ENCODE results near the gene EFR3B.
"Not testable (repeated sequence)": the region's sequence is repeated elsewhere in the genome, so short reads cannot be mapped to it uniquely, and the experiment has no call there.

Gene EFR3B

GRCh38 chr2:25159949-25160348, 118.1 kb downstream of the EFR3B start:
- no peak for DNase-seq

GRCh38 chr2:25160376-25160775, 118.5 kb downstream of the EFR3B start:
- DNase-seq, result no peak

GRCh38 chr2:25161055-25161781, 119.3 kb downstream of the EFR3B start:
- DNase-seq, result peak; percentile 54

GRCh38 chr2:25162061-25162460, 120.2 kb downstream of the EFR3B start:
- not testable (repeated sequence) for DNase-seq

DNA sequence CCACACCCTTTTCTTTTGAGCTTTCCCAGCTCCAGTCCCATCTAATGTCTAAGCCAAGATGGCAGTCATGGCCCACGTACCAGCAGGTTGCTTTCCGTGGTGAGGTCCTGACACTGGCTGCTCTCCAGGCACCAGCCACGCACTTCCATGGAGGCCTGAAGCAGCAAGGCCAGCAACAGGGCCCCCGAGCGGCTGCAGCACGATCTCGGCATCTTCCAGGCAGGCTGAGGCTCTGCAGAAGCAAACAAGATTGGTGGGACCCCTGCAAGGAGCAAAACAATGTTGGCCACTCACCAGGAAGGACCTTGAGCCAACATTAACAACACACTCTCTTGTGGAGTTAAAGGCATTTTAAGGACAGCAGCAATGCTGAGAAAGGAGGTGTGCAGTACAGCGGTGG, 122.7 kb downstream of the EFR3B start:
- no peak for DNase-seq

- no peak for DNase-seq
Observed at GRCh38 chr2:25165992-25166875, 124.4 kb downstream of the EFR3B start.

DNA sequence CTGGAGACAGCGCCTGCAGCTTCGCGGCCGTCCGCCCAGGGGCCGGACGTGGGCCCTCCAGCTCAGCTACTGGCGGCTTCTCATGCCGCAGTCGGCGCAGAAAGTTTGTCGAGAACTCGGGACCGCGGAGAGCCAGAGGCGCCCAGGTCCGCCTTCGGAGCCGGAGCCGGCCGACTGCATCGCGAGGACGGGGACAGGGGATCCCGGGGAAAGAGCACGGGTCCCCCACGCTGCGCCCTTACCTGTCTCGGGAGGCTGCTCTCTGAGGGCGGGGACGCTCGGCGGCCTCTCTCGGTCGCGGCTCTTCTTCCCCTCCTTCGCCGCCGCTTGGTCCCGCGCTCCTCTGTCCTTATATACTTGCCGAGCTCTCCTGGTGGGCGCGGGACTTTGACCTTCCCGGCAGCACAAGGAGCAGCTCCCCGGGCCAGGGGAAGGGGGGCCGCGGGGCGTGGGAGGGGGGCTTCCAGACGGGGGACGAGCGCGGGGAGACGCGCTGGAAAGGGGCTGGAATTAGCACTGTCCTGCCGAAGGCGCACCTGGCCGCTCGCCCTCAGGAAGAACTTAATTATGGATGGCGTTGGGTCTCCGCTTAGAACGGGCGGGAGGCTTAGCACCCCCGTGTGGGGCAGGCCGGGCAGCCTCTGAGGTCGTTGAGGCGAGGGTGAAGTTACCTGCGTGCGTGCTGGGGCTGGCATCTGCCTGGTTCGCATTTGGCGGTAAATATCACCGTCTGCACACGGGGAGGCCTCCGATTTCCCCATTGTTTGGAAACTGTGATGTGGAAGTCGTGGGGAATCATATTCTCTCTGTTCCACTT, 126.6 kb downstream of the EFR3B start, which contains the start of gene POMC:
TSS of gene POMC (minus strand) at position 325 of the 817 bp plus-strand sequence. CDS start 3,808 bp downstream, outside the sequence.
- no peak for DNase-seq

- DNase-seq, result no peak
Observed at GRCh38 chr2:25169073-25169470, 127.2 kb downstream of the EFR3B start.

DNA sequence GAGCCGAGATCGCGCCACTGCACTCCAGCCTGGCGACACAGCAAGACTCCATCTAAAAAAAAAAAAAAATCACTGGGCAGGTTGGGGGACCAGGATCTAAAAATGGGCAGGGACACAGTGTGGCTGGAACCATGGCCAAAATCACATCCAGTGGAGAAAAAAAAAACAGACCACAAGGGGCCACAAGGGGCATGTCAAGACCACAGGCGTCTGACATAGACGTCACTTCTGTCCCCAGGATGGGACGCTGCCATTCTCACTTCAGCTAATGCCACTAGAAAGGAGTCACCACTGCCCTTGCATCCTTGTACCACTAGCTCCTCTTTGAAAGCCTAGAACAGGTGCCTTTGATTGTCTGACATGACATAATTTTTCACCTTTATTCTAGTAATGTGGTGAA, 129.0 kb downstream of the EFR3B start:
- no peak for DNase-seq

DNA sequence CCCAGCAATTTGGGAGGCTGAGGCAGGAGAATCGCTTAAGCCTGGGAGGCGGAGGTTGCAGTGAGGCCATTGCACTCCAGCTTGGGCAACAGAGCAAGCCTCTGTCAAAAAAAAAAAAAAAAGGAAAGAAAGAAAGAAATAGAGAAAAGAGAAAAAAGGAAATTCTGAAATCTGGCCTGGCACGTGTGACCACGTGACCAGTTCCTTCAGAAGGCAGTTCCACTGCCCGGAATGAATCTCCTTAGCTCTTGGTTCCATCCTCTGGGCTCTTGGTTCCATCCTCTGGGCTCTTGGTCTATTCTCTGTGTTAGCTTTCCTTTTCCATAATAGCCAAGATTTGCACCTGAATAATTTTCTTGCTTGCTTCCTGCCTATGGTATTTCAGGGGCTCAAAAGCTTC, 131.8 kb downstream of the EFR3B start:
- DNase-seq, result no peak

- DNase-seq, result no peak
Observed at GRCh38 chr2:25174192-25174861, 132.5 kb downstream of the EFR3B start.

DNA sequence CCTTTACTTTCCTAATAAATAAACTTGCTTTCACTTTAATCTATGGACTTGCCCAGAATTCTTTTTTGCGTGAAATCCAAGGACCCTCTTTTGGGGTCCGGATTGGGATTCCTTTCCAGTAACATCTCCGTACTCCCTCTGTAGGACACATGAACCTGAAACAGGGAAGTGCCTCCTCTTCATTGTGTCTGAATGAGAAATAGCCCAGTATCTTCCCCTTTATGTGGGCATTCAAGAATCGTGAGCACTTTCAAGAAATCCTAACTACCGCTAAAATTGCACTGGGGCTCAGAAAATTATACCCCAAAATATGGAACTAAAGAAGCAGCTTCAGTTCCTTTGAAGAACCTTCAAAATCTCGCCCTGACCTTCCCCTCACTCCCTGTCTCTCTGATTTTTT, 134.3 kb downstream of the EFR3B start:
- no peak for DNase-seq

GRCh38 chr2:25176541-25177181, 134.8 kb downstream of the EFR3B start:
- no peak for DNase-seq

DNA sequence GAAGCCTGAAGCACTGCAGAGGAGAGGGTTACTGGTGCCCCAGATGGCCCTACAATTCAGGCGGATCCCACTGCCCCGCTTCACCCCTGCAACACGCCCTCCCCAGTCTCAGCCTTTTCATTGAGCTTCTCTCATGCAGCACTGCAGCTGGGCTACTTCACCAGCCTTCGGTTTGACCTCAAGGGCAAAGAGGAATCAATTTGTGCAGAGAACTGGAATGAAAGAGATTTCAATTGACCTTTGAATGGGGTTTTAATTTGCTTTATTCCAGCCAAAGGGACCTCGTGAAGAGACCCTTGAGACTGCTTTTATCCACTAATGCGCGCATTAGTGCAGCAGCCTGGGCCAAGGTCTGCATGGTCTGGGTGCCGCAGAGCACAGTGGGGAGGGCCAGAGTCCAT, 135.3 kb downstream of the EFR3B start:
- DNase-seq, result no peak

DNA sequence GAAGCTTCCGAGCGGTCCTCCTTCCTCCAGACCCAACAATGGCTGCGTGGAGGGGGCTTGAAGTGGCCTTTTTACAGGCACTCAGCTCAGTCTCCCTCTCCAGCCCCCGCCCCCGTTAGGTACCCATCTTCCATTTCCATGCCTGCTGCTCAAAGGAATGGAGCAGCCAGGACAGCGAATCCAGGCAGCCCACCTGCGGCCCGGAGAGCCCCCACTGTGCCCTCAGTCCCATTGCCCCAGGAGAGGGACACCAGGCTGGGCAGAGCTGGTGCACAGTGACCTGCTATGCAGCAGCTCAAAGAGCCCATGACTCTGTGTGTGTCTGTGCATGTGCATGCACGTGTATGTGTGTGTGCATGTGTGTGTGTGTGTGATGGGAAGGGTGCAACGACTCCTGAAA, 137.1 kb downstream of the EFR3B start:
- no peak for DNase-seq

DNA sequence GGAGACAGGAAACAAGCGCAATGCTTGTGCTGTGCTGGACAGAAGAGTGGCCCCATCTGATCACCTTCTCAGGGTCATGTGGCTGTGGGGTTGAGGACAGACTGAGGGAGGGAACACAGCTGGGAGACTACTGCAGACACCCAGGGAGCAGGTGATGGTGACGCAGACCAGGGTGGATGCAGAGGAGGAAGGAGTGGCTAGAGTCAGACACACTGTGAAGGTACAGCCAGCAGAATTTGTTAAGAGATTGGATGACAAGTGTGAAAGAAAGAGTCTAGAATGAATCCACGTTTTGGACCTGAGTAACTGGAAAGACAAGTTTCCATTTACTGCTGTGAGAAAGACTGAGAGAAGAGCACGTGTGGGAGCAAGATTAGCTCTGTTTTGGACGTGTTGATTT, 142.4 kb downstream of the EFR3B start:
- DNase-seq, result no peak

DNA sequence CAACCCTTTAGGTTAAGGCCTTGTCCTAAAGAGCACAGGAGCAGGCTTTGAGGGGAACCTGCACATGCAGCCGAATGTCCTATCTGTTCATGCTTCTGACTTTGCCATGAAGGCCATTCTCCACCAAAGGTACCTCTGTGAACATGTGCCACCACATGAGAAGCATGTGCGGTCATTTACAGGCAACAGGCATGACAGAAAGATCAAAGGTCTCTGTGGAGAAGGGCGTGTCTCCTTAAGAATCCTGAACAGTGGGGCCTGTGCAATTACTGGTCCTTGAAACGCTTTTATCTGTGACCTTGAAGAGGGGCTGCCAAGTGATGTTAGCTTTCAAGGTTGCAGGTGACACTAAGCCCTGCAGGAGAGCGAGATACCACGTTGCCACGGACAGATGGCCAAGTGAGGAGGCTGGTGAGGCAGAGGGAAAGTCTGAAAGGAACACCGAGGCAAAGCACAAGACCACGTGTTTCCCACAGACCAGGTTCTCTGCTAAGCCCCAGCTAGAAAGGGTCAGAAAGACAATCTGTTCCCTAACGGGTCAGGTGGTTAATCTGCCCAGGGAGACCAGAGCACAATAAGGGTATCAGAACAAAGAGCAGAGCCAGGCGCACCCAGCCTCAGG, 146.0 kb downstream of the EFR3B start:
- DNase-seq, result no peak

DNA sequence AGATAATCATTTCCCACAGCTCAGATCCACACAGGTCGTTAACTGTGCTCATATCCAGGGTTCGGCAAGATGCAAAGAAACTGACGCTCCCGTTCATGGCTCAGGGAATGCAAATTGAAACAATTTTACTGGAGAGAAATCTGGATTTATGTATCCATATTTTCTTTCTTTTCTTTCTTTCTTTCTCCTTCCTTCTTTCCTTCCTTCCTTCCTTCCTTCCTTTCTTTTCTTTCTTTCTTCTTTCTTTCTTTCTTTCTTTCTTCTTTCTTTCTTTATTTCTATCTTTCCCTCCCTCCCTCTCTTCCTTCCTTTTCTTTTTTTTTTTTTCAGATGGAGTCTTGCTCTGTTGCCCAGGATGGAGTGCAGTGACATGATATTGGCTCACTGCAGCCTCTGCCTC, 146.5 kb downstream of the EFR3B start:
- no peak for DNase-seq

GRCh38 chr2:25190536-25190935, 148.7 kb downstream of the EFR3B start:
- DNase-seq, result no peak

GRCh38 chr2:25194576-25195122, 152.8 kb downstream of the EFR3B start:
- DNase-seq, result no peak
